ENCODE data around the gene FOXB2.
"Not testable (repeated sequence)": the region's sequence is repeated elsewhere in the genome, so short reads cannot be mapped to it uniquely, and the experiment has no call there.

The FOXB2 gene

DNA sequence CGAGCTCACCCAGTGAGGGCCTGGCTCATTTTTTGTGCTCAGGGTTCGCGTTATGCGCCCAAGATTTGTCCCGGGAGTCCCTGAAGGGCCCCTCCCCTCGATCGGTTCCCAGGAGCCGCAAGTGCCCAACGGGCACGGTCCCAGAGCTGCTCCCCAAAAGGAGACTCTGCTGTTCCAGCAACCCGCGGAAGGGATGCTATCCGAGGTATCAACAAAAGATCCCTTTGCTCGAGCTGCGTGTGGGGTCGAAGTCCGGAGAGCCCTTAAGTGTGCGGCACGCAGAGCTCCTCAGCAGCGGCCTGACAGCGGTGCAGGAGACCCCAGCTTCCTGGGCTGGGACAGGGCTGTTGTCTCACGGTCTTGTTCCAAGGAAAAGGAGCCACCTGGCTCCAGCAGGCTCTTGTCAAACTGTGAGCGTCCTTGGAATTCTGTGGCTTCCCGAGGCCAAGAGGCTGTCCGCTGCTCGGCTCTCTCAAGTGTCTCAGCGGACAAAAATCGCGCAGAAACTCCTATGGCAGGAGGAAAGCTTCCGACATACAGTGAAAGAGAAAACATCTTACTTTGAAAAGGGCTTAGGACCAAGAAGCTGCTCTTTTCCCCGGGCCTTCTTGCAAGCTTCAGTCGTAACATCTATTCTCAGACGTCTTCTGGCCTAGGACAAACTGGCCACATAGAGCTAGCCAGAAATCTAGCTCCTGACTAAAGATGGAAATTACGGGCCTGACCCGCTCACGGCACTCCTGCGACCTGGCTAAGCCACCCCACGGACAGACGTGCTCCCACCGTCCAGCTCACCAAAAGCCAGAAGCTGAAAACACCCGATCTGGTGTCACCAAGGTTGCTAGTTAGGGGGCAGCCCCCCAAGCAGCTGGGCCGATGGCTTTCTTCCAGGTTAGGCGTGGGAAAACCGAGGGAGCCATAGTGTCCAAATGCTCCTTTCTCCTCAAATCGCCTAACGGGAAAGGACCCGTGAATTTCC is 2.6 kb upstream of the FOXB2 start:
- DNase-seq, result no peak

DNA sequence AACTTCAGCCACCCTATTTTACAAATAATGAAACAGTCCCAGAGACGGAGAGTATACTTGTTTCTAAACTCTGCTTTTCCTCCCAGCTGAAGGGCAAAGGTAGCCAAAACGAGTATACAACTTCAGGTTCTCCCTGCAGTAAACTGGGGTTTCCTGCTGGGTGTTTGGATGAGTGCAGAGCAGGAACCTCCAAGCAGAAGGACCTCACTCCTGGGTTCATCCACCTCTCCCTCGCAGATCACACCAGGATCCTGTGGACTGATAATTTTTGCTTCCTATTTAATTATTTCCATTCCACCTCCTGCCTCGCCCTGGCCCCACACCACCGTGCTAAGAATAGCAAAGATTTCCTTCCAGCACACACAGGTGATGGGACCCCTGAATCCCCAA is 2.0 kb upstream of the FOXB2 start:
- DNase-seq, result no peak

DNA sequence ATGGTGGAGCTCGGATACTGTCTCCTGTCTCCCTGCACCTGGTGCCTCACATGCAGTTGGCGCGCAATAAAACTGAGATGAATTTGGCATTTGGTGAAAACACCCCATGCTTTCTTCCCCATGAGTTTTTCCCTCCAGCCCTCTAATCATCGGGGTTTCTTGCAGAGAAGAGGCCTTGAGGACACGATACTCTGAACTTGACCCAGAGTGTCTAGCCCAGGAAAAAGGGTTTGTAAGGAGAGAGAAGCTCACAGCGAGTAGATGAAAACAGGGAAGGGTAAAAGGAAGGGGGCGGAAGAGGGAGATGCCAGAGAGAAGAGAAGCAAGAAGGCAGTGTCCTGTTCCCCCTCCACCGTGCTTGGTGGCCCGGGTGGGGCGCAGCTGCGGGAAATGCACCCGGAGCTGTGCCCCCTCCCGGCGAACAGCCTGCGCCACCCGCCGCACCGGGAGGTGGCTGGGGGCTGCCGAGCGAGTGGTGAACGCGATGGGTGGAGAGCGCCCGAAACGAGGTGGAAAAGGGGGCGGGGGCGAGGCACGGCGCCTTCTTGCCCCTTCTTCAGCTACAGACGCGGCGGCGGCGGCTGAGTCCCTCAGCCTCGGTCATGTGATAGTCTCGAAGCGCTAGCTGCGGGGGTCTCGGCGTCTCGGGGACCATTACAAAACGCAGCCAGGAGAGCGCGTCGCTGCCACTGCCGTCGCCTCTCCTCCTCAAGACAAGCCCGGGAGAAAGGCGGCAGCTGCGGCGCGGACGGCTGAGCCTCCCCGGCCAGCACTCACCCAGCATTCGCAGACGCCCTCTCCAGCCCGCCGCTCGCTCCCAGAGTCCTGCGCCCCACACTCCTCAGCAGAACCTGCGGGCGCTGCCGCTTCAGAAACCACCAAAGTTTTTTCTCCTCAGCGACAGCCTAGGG is 1.1 kb upstream of the FOXB2 start:
- no peak for DNase-seq

DNA sequence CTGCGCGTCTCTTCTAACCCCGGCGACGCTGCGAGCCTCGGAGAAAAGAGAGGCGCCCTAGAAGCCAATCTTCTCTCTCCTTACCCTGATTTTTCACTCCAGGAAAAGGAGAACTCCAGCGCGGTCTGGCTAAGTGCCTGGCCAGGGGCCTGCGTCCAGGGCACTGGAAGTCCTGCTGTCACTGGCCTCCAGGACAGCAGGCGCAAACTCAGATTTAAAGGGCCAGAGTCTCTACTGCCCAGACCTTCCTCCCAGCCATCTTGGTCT is 553 bp upstream of the FOXB2 start:
- DNase-seq, result no peak

DNA sequence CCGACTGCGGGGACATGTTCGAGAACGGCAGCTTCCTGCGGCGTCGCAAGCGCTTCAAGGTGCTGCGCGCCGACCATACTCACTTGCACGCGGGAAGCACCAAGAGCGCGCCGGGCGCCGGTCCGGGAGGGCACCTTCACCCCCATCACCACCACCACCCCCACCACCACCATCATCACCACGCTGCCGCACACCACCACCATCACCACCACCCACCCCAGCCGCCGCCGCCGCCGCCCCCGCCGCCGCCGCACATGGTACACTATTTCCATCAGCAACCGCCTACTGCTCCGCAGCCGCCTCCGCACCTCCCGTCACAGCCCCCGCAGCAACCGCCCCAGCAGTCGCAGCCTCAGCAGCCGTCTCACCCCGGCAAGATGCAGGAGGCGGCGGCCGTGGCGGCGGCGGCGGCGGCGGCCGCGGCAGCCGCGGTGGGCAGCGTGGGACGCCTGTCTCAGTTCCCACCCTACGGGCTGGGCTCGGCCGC is 514 bp downstream of the FOXB2 start:
- no peak for DNase-seq

DNA sequence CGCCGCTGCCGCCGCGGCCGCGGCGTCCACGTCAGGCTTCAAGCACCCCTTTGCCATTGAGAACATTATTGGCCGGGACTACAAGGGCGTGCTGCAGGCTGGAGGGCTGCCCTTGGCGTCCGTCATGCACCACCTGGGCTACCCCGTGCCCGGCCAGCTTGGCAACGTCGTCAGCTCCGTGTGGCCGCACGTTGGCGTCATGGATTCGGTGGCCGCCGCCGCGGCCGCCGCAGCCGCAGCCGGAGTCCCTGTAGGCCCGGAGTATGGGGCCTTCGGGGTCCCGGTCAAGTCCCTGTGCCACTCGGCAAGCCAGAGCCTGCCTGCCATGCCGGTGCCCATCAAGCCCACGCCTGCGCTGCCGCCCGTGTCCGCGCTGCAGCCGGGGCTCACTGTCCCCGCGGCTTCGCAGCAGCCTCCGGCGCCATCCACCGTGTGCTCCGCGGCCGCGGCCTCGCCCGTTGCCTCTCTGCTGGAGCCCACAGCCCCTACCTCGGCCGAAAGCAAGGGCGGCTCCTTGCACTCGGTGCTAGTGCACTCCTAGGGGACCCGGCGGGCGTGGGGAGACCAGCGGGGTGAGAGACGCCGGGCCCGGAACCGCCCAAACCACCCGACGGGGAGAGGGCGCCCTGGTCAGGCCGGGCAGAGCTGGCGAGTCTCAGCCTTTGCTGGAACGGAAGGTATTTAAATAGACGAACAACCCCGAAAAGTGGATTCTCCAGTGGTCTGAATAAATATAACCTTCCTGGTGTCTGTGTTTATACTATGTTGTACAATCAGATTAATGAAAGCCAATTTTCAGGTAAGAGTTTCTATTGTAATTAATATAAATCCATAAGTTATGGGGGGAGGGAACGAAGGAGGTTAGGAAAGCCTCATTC is 1.2 kb downstream of the FOXB2 start:
- DNase-seq, result no peak

DNA sequence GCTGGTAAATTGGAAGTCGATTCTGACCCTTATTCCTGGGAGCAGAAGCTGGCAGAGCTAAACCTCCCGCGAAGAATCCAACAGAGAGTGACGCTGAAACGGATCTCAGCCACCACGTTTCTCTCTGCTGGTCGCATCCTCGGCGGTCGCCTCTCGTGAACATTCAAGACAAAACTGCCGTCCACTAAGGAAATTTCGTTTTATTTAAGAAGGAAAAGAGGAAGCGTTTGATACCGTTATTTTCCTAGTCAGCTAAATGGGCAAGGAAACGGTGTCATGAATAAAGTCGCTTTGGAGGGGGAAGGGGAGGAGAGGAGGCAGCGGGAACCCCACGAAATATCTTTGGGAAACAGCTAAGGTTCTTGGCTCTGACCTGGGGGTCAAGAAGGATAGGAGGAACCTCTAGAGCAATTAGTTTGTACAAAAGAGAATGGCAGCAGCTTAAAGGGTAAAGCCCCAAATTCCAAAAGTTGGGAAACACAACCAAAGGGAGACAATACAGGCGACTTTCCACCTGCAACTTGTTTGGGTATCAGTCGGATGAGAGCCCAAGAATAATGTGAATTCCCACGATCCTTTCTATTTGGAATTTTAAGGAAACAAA is 1.9 kb downstream of the FOXB2 start:
- no peak for DNase-seq

DNA sequence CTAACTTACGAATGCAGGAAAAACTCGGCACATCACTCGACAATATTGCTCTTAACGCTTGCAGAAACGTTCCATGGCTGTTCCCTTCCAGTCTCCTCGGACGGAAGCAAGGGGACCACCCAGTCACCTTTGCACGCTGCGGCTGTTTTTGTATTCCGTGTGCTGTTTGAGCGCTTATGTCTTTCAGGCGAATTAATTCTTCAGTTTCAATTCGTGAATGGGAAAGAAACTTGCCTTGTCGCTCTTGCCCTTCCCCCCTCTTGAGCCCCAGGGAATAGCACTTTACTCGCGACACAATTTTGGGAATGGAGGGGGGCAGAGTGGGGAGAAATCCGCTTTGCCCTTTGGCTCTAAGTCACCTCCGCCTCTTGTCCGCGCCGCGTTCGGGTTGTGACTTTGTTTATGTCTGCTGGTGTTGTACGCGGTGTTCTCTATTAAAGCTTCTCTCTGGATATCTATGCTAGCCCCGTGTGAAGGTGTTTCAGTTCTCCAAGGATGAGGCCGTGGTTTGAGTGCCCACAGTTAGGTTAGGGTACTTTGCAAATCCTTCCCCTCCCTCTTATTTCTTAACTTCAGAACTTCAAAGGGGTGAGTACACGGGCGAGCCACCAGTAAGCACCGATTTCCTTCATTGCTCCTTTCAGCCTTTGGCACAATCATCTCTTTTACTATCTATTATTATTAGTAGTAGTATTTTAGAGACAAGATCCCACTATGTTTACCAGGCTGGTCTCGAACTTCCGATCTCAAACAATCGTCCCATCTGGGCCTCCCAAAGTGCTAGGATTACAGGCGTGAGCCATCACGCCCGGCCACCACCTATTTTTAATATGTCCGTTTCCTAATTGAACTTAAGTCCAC is 2.7 kb downstream of the FOXB2 start:
- DNase-seq, result no peak

DNA sequence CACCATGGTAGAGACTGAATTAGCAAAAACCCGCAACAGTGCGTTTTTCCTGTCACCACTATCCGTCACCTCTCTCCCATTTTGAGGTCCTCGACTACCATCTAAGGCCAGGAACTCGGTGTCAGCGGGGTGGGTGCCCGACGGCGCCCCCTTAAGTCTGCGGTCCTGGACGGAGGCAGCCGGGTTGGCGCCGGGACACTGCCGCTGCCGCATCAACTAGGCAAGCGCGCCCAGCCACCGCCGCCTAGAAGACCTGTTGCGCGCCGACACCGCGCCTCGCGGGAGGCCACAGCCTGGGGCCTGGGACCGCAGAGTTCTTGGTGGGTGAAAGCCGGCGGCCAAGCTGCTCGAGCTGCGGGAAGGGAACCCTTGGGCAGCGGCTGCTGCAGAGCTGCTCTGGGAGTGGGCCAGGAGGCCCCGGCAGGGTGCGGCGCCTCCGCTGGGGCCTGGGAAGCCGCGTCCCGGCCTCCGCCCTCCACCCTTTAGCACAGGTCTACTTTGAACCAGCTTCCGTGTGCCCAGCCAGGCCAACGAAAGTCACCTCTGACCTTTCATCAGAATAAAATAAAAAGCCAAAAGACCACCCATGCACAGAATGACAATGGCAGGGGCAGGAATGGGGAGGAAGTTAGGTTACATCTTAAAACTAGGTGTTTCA is 3.5 kb downstream of the FOXB2 start:
- no peak for DNase-seq

DNA sequence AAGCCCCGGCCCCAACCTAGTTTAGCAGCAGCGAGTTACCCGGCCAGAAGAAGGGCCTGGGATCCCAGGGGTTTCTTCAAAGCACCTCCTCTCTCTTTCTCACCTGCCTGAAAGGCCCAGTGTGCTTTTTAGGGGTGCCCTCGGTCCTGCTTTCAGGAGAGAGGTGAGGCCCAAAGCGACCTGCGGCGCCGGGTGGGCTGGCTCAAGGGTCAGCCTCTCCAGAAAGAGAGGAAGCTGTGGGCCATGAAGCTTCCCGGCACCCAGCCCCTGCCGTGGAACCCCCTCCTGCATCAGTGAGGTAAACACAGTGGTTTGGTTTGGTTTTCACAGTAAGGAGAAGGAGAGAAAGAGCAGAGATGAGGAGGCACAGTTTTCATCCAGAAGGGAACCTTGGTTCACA is 4.3 kb downstream of the FOXB2 start:
- no peak for DNase-seq

DNA sequence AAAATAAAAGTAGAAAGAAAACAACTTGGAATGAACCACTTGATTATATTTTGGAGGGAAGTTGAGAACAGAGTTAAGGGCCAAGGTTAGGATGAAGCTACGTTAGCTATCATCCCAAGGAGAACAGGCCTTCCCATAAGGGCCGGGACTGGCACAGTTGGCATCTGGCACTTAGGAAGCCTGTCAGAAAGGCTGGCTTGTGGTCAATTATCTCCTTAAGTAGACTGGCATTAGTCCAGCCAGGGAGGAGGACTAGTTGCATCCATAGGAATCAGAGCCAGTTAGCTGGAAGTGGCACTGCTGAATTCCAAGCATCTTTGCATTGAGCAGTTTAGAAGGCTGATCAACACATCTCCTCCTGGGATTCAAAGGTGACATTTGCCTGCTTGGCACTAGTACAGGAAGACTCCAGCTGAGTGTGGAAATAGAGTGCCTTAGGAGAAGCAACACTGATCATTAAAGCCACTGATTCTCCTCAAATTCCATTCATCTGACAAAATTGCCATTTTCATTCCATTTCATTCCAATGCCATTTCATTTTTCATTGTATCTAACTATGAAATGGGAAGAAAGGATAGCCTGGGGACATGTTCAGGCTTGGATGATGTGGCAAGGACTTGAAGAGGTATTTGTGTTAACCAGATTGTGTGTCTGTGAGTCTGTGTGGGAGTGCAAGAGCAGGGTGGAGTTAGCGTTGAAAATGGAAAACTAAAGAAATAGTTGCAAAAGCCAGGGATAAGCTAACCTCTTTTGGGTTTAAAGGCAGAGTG is 5.5 kb downstream of the FOXB2 start:
- no peak for DNase-seq

DNA sequence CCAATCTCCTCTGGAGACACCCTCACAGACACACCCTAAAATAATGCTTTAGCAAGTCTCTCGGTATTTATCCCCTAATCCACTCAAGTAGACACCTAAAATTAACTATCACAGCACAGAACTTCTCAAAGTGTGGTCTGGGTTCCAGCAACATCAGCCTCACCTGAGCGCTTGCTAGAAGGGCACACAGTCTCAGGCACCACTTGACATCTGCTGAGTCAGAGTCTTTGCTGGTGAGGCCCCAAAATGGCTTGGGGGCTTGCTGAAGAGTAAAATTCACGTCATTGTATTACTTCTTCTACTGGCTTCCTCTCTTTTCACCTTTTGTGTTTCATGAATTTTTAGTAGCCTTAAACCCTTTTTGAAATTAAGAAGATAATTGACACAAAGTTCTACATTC is 9.0 kb downstream of the FOXB2 start:
- DNase-seq, result no peak

DNA sequence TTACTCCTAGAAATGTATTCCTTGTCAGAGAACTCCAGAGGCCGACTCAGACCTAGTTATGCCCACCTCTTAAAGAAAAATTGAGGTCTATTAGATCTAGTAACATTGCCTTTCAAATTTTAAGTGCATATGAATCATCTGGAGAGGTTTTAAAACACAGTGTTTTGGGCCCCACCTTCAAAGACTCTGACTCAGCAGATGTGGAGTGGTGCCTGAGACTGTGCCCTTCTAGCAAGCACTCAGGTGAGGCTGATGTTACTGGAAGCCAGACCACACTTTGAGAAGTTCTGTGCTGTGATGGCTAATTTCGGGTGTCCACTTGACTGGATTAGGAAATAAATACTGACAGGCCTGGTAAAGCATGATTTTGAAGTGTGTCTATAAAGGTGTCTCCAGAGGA is 10.6 kb downstream of the FOXB2 start:
- no peak for DNase-seq

DNA sequence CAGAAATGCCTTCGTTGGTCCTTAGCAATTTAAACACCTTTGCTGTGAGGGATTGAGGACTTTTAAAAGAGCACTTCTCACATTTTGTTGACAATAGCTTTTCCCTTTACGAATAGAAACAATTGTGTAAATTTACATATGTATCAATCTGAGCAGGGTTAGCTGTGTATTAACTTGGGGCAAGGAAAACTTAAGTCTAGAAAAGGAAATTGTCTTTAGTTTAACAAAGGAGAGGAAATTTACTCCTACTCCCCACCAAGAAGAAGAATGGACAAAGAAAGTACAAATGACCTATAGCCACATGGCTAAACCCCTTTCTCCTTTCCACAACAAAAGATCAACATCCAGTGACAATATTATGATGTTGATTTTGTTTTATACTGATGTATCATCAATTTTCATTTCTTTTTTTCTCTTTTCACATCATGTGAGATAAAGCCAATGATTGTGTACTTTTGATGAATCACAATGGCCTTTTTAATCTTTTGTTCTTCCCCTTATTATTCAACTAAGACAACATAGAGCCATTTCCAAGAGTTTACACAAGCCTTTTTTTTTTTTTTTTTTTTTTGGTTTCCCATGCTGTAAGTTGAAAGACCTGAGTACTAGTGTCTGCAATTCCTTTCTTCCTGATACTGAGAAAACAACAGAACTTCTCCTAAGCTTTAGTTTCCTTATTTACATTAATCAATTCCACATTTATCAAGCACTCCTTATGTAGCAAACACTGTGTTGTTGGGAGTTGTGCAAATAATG is 19.0 kb downstream of the FOXB2 start:
- no peak for DNase-seq

DNA sequence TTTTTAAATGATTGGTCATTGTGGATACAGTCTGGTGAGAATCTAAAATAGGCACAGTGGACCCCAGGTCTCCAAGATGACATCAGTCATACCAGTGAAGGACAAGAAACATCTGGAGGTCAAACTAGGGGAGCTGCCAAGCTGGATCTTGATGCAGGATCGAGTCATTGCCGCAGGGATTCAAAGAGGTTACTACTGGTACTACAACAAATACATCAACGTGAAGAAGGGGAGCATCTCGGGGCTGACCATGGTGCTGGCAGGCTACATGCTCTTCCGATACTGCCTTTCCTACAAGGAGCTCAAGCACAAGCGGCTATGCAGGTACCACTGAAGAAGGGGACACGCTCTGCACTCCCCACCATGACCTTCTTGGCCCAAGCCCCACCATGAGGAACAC is 20.9 kb downstream of the FOXB2 start:
- no peak for DNase-seq

DNA sequence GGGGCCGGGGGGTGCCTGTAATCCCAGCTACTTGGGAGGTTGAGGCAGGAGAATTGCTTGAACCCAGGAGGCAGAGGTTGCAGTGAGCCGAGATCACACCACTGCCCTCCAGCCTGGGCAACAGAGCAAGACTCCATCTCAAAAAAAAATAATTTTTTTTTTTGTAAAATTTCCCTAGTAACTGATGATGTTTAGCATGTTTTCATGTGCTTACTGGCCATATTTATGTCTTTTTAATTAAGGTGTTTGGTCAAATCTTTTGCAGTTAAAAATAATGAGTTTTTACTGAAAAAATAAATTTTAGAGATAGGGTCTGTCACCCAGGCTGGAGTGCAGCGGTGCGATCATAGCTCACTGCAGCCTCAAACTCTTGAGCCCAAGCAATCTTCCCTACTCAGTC is 24.3 kb downstream of the FOXB2 start:
- DNase-seq, result not testable (repeated sequence)

DNA sequence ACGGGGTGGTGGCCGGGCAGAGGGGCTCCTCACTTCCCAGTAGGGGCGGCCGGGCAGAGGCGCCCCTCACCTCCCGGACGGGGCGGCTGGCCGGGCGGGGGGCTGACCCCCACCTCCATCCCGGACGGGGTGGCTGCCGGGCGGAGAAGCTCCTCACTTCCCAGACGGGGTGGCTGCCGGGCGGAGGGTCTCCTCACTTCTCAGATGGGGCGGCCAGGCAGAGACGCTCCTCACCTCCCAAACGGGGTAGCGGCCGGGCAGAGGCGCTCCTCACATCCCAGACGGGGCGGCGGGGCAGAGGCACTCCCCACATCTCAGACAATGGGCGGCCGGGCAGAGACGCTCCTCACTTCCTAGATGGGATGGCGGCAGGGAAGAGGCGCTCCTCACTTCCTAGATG is 41.2 kb downstream of the FOXB2 start:
- DNase-seq, result not testable (repeated sequence)

DNA sequence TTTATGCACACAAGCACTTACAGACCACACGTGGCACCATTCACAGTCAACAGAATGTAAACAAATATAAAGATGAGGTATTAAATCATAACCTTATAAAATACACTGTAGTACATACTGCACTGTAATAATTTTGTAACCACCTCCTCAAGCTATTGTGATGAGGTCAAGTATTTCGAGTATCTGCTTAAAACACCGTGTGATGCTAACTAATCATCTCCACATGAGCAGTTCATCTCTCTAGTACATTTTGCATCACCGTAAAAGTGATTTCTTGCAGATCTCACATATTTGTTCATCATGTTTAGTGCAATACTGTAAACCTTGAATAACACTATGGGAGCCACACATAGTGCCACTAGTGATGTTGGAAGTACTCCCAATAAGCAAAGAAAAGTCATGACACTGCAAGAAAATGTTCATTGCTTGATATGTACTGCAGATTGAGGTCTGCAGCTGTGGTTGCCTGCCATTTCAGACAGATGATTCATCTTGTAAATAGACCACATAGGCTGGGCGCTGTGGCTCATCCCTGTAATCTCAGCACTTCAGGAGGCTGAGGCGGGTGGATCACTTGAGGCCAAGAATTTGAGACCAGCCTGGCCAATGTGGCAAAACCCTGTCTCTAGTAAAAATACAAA is 44.3 kb downstream of the FOXB2 start:
- no peak for DNase-seq

DNA sequence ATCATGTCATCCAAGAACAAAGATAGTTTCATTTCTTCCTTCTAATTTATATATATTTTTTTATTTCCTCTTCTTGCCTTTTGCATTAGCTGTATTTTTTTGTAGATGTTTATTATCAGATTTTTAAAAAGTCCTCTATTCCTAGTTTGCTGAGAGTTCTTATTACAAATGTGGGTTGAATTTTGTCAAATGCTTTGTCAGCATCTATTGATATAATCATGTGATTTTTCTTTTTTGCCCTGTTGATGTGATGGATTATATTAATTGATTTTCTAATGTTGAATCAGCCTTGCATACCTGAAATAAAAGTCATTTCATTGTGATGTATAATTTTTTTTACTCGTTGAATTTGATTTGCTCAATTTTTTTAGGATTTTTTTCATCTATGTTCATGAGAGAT is 46.9 kb downstream of the FOXB2 start:
- no peak for DNase-seq
